Jurkat, Clone E6-1 (cell line): ENCODE results near the gene KIRREL3.

Source experiments
- DNase-seq: peaks from one replicate; pipeline ENCODE4 v3.0.0-alpha.2; 2011; ENCODE audit warnings: low read depth, low spot score
- H3K4me3 ChIP-seq: 2 replicates; pipeline ENCODE4 v1.5.1; 2011; ENCODE audit warnings: mild to moderate bottlenecking, low read length, control low read depth, moderate library complexity

The KIRREL3 gene

DNA sequence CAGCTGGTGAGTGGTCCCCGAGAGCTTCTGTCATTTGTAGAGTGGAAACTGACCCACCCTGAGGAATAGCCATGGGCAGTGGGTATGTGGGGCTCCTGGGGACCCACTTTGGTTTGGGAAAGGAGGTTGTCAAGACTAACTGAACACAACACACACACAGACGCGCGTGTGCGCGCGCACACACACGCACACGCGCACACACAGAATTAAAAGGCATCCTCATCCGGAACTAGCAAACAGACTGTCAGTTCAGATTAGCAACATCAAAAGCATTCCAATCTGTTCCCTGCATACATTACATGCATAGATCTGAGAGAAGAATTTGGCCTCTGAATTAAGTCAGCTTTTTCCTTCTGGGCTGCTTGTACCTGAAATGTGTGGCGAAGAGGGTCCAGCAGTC is 360.4 kb downstream of the KIRREL3 start:
- peak; percentile 45 for DNase-seq
- no peak overlapping the region for H3K4me3 ChIP-seq

DNA sequence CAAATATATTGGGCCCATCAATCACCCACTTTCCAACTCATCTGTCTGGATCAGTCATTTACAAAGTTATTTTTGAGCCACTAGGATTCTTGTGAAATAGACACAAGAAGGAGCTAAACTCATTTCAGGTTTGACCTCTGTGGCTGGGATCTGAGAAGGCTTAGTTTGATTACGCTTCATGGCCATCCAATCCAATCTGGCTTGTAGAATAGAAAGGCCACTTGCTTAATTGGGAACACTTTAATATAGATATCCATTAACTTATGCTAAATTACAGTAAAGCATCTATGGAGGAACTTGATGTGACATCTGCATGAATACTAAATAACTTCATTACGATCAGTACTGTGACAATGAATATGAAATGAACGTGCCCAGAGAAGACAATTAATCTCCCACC is 360.9 kb downstream of the KIRREL3 start:
- H3K4me3 ChIP-seq: no peak overlapping the region
- no peak for DNase-seq

DNA sequence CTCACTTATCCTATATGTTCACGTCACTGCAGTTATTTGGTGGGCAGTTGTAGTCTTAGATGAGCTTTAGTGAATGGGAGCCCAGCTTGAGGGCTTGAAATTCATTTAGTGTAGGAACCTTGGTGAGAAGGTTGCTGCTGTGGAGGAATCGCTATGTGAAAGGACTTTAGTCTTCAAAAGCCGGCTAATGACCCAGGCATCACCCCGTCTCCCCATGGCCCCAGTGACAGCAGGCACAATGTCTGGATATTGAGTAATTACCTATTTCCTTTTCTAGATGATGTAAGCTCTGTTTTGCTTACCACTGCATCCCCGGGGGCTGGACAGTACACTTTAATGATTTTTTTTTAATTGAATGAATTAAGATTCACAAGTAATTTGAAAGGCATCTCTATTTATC is 361.9 kb downstream of the KIRREL3 start:
- no peak overlapping the region for H3K4me3 ChIP-seq
- no peak for DNase-seq

DNA sequence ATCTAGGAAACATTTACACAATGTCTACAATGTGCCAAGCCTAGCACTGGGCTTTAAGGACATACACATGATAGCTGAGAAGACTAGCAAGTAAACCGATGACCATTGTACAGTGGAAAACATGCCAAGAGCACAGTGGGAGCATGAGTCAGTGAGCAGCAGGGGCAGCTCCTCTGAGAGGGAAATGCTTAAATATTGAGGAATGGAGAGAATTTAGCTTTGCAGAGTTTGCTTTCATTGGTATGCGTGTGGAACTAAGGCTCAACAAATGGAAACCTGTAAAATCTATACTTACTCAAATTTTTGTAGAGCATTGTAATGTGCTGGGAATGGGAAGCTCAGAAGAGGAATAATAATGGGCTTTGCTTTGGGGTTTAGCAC is 362.8 kb downstream of the KIRREL3 start:
- no peak overlapping the region for H3K4me3 ChIP-seq
- no peak for DNase-seq

DNA sequence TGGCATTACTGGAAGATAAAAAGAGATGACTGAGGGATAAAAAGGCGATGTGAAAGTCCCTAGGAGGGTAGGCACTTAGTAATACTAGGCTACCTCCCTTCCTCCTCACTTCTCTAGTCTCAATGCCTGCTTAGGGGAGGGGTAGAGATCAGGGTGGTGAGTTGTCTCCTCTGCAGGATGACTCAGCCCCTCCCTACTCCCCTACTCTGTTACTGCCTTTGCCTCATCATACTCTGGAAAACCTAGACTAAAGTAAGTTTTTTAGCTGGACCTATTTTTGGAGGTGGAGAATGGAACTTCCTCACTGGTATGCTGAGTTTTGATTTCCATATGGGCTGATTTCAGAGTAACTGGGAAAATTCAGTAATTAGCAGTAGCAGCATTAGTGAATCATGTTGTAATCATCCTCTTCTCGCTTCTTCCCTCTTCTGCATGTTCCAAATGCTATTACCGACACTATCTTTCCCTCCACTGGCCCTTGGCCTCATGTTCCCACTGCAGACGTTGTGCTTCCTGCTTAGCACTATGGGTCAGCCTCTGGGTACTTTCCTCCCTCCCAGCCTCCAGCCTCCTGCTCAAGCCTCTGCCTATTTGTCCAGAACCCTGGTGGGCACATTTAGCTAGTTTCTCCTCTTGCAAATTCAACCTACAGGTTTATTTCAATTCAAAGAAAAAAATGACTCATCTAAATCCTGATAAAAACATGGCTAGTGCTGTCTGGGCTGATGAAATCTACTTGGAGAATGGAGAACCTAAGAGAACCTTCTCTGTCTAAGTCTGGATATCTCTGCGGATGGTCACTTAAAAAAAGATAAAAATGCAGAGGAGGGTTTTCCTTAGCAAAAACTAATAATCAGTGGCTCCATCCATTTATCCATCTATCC is 363.4 kb downstream of the KIRREL3 start:
- no peak overlapping the region for H3K4me3 ChIP-seq
- DNase-seq: no peak

DNA sequence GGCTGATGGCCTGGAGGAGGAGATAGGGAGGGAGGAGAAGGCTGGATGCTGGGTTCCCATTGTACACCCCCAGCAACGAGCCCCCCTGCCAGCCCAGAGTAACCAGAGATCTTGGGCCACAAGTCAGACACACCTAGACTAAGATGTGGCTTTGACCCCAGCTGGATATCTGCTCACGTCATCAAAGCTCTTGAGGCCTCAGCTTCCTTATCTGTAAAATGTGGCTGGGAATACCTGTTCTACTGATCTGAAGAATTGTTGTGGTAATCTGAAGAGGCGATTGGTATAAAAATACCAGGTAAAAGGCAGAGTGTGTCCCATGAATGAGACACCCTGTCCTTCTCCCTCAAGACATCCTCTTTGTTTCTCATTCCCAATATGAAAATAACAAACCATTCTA is 365.1 kb downstream of the KIRREL3 start:
- DNase-seq: no peak
- no peak overlapping the region for H3K4me3 ChIP-seq

DNA sequence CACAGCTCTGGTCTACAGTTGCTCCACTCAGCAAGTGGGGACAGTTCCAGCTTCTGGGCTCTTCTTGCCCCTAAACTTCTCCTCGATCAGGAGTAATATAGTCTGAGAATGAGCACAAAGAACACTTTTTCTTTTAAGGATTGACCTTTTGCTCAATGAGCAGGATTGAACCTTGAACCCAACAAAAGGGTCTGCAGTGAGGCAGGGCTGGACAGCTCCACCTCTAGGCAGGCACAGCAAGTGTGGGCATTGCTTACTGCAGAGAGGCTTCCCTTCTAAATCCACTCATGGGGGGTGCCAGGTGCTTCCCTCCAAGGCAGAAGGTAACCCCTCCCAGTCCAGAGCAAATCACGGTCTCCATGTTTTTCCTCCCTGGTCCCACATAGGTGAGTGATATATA is 365.6 kb downstream of the KIRREL3 start:
- H3K4me3 ChIP-seq: no peak overlapping the region
- no peak for DNase-seq

DNA sequence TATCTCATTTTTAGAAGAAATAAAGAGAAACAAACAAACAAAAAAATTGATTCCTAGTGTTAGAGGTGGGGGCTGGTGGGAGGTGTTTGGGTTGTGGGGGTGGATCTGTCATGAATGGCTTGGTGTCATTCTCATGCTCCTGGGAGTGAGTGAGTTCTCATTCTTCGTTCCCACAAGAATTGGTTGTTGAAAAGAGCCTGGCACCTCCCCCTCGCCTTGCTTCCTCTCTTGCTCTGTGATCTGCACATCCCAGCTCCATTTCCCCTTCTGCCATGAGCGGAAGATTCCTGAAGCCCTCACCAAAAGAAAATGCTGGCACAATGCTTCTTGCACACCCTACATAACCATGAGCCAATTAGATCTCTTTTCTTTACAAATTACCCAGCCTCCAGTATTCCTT is 367.2 kb downstream of the KIRREL3 start:
- no peak overlapping the region for H3K4me3 ChIP-seq

DNA sequence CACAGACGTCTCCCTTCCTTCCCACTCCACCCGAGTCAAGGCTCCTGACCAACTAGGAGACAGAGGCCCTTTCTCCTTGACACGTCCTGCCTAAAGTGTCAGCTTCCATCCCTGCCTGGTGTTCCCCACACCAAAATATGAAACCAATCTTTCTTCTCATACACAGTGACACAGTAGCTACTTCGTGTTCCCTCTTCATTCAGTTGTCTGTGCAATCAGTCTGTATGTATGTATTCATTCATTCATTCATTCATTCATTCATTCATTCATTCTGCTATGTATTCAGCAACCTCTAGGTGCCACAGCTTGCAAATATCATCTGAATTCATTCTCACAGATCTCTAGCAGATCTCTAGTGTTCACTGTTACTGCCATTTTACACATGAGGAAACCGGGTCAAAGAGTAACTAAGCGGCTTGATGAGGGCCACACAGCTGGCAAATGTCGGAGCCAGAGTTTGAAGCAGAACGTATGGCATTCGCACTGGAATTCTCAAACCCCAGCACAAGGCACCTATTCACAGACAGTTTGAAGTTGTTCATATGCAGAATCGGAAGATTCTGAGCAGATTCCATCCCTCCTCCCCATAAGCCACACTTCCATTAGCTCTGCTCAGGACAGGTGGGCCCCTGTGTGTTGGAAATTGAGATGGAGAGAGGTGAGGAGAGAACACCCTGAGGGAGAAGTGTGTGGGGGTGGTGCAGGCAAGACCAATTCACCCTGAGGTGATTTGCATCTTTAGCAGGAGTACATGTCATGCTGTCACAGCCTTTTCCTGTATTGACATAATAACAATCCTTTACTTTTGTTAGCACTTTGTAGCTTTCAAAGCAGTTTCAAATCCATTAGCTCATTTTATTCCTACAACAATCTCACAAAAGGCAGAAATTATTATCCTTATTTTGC is 369.4 kb downstream of the KIRREL3 start:
- no peak overlapping the region for H3K4me3 ChIP-seq
- no peak for DNase-seq

More for the DNA sequence above, 367.2 kb downstream of the KIRREL3 start:
- no peak for DNase-seq

DNA sequence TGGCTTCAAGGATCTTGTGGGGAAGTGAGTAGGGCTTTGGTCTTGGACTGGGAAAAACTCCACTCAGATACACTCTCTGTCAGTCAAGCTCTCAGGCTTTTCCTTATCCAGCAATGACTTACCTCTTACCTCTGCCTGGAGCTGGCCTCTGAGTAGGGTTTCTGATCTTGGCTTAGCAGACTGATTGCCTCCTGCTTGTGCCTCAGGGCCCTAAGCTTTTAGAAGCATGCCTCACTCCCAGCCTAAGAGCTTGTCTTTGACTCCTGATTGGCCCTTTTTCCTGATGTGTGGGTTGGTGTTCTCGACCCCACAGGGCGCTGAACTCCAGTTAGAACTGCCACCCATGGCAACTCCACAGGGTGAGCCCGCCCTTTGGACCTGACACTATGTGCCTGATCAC is 370.1 kb downstream of the KIRREL3 start:
- DNase-seq: no peak
- H3K4me3 ChIP-seq: no peak overlapping the region

DNA sequence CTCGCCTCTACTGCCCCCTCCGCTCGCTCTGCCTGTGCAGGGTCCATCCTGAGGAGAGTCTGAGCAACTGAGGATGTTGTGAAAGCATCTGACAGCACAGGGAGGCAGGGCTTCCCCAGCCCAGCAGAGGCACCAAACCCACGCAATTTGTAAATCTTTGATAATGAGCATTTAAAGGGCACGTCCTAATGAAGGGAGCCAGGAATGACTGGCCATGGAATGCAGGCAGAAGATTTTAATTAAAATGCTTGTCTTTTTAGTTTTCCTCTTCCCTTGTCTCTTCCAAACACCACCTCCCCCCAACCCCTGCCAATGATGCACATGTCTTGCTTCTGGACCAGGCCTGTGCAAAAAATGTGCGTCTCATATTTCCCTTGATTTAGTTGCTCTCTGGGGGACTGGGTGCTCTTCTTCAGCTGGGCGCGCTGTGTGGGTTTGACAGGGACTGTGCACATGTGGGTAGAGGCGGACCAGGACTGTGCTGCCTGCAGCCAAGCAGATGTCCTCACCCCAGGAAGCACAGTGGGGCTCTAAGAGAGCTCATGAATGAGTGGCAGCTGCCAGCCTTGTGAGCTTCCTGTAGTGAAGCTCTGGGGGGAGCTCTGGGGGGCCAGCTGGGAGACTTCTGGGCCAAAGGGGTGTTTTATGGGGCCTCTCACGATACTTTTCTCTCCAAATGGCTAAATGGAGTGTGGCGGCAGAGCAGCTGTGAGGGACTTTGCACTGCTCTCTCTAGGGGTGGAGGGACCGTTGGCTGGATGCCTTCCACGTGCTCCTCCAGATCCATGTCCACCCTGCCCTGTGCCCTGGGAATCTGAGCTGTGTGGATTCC is 371.6 kb downstream of the KIRREL3 start:
- no peak for DNase-seq
- H3K4me3 ChIP-seq: no peak overlapping the region

DNA sequence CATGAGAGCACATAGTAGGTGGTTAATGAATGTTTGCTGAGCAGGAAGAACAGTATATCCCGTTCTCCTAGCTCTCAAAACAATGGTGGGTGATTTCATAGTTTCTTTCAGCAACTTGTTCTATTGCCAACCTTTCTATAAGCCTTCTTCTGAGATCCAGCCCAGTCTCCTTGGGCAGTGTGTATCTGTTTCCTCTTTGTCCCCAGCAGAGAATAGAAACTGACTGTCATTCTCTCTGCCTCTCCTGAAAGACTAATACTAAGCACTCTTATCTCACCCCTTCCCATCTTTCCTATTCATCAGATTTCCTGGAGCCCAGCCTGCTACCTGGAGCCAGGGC is 372.1 kb downstream of the KIRREL3 start:
- no peak for DNase-seq
- no peak overlapping the region for H3K4me3 ChIP-seq

DNA sequence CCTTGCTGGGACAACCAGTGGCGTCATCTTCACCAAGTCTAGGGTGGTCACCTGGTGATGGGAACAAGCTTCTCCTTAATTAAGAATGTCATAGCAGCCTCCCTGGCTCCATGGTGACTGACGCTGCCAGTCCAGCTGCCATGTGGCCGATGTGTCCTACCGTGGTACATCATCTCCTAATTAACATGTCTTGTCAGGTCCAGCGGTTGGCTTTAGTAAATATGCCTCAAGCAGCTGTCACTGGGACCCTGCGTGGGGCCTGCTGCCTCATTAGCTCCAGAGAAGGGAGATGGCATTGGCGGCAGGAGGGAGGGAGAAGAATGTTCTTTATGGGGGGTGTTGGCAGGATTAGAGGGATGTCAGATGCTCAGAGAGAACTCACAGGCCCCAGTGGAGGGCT is 373.1 kb downstream of the KIRREL3 start:
- no peak for DNase-seq
- H3K4me3 ChIP-seq: no peak overlapping the region

DNA sequence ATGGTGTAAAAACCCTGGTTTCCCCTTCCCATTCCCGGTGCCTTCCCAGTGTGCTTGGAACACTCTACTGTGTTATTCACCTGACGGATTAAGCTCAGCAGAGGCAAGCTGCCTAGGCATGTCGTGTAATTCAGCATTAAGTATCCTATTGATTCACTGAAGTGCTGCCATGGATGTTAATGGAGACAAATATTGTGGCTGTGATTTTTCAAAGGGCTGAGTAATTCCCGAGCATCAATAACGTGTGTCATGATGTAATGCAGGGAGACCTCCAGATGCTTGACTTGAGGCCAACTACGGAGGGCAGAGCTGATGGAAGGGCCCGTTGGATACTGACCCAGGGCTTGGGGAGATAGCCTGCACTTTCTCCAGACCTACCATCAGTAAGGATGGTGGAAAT is 376.1 kb downstream of the KIRREL3 start:
- no peak for DNase-seq
- H3K4me3 ChIP-seq: no peak overlapping the region

DNA sequence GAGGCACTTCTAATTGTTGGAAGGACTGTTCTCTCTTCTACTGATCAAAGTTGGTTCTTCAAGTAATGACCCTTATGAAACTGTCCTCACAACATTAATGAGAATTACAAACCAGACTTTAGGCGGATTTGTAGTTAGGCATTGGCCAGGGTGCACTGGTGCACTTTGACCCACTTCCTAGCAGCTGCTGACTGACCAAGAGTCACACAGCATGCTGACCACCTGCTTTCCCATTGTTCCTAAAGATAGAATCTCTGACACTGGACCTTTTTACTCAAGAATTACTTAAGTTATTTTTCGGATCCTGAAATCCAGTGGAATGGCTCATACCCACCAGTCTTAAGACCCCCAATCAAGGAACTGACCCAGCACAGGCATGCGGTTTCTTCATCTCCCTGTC is 381.1 kb downstream of the KIRREL3 start:
- DNase-seq: no peak
- no peak overlapping the region for H3K4me3 ChIP-seq

DNA sequence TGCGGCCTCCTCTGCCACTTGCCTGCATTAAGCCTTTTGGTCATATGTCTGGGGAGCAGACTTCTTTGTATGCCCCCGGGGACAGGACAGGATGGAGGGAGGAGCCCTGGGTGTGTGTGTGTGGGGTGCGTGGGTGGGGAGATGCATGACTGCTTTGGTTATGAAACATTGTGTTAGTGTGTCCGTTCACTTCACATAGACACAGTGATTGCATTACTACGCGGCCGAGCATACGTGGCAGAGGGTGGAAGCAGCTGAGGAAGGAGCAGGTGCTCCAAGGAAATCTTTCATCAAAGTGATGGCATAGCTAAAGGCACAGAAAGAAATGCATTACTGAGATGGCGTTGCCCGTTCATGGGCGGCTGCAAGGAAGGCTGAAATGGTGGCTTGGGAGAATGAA is 384.7 kb downstream of the KIRREL3 start:
- DNase-seq: no peak
- H3K4me3 ChIP-seq: no peak overlapping the region

DNA sequence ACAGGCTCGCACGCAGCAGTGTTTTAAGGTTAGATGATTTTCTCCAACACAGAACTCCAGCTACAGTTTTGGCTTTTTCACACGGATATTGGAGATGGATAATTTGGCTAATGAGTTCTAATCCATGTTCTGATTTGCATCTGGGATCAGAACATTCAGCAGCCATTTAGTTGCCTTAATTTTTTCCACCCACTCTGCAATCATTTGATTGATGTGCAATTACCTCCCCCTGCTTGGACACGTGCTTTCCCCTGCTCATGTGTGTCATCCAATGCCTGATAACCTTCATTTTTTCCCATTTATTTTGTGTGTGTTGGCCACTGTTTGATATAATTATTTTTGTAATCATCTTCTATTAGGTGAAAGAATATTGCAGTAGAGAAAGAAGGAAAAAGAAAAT is 387.3 kb downstream of the KIRREL3 start:
- no peak overlapping the region for H3K4me3 ChIP-seq
- no peak for DNase-seq

DNA sequence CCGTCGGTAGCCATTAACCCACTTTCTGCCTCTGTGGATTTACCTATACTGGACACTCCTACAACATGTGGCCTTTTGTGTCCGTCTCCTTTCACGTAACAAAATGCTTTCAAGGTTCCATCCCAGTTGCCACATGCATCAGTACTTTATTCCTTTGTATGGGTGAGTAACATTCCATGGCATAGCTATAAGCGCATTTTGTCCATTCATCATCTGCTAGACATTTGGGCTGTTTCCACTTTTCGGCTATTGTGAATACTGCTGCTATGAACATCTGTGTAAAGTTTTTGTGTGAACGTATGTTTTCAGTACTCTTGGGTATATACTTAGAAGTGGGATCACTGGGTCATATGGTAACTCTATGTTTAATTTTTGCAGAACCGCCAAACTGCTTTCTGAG is 387.9 kb downstream of the KIRREL3 start:
- no peak overlapping the region for H3K4me3 ChIP-seq
- DNase-seq: no peak

DNA sequence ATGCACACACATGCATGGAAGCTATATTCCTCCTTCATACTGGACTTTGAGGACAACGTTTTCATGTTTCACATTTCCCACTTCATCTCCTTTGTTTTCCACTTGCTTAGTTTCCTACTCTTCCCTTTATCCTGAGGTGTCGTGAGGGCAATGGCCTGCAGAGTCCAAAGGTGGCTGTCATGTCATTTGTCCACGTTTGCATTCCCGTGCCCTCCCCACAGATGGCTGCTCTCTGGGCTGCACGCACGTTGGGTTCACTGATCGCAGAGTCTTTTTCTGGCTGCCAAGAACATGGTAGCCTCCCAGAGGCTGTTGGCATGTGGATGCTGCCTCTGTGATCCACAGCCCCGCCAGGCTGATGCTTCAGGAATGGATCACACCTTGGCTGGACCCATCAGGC is 389.1 kb downstream of the KIRREL3 start:
- no peak for DNase-seq
- no peak overlapping the region for H3K4me3 ChIP-seq

DNA sequence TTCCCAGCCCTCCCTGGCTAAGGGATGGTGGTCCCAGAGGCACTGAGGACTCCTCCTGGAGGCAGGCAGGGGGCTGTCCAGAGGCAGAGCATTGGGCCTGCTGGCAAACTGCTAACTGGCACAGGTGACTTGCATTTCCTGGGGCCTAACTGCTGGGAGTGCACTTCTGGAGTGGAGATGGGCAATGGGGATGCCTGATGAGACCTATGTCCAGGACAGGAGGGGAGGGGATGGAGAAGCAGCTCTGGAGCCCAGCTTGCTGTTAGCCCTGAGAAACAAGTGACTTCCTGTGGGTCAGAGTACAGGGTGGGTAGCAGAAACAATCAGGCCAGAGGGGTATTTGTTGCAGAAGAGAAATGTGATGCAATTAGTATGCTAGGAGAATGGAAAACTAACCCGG is 391.9 kb downstream of the KIRREL3 start:
- DNase-seq: no peak
- H3K4me3 ChIP-seq: no peak overlapping the region
